ENCODE measurements around the gene PNLDC1.

- TF ChIP-seq POLR2A (IDR thresholded peaks at IDR 0.05) (no peak), CTCF (IDR thresholded peaks at IDR 0.05 in 4 of 5, conservative IDR thresholded peaks at IDR 0.05 in 1 of 5) (no peak)
These were observed 30.6 kb upstream of the PNLDC1 start for GRCh38 chr6:159769470-159769869.
